HUES6 (cell line): Measurements from ENCODE around the gene PIM3.
A peak's percentile ranks its signal among the peaks of the same experiment; 100 is the strongest.

ENCODE experiments used
- H3K27ac ChIP-seq: 2 replicates; pipeline ENCODE4 v1.7.0; 2013; ENCODE audit warnings: low read depth, mild to moderate bottlenecking, low read length, inconsistent platforms
- H3K27me3 ChIP-seq: 2 replicates; pipeline ENCODE4 v1.6.1; 2013; ENCODE audit warnings: low read length; ENCODE audit not compliant: control insufficient read depth, insufficient read depth
- H3K36me3 ChIP-seq: 2 replicates; pipeline ENCODE4 v1.6.1; 2013; ENCODE audit warnings: low read length; ENCODE audit not compliant: control insufficient read depth, insufficient read depth
- H3K4me1 ChIP-seq: 2 replicates; pipeline ENCODE4 v1.6.1; 2013; ENCODE audit warnings: low read length; ENCODE audit not compliant: control insufficient read depth, insufficient read depth
- H3K4me3 ChIP-seq: 2 replicates; pipeline ENCODE4 v1.5.1; 2013; ENCODE audit warnings: low read depth, low read length
- H3K9ac ChIP-seq: one replicate; pipeline ENCODE4 v1.6.1; 2013; ENCODE audit warnings: mild to moderate bottlenecking, low read length
- H3K9me3 ChIP-seq: 2 replicates; pipeline ENCODE4 v1.6.1; 2013; ENCODE audit warnings: low read depth, low read length; ENCODE audit not compliant: control insufficient read depth, insufficient read depth

Gene PIM3

GRCh38 chr22:49928555-49929210 lies 31.9 kb upstream of the PIM3 start:
- no peak overlapping the region for H3K27ac ChIP-seq
- H3K4me1 ChIP-seq, result no peaks in the 10 kb centered on the region; the same call in 1 of the 2 replicates
- H3K36me3 ChIP-seq, result peaks cover 15% of the 10 kb centered on the region
- peaks cover 18% of the 10 kb centered on the region for H3K27me3 ChIP-seq
- peak overlapping the region; percentile 31; the same call in 1 of the 2 replicates for H3K4me3 ChIP-seq
- H3K9me3 ChIP-seq, result no peaks in the 10 kb centered on the region
- no peak overlapping the region for H3K9ac ChIP-seq

- Histone ChIP-seq H3K4me3 (peak overlapping the region; percentile 31; the same call in 1 of the 2 replicates), H3K4me1 (peaks cover 5% of the 10 kb centered on the region), H3K9ac (no peak overlapping the region), H3K36me3 (peaks cover 10% of the 10 kb centered on the region), H3K27me3 (peaks cover 18% of the 10 kb centered on the region), H3K27ac (no peak overlapping the region), H3K9me3 (no peaks in the 10 kb centered on the region)
Observed at GRCh38 chr22:49929211-49929979, 31.2 kb upstream of the PIM3 start.

GRCh38 chr22:49929994-49930575 lies 30.5 kb upstream of the PIM3 start:
- no peak overlapping the region for H3K9ac ChIP-seq
- no peak overlapping the region for H3K4me3 ChIP-seq
- H3K9me3 ChIP-seq, result no peaks in the 10 kb centered on the region

GRCh38 chr22:49930596-49931412 lies 29.8 kb upstream of the PIM3 start:
- Histone ChIP-seq H3K4me1 (peaks cover 9% of the 10 kb centered on the region), H3K36me3 (peaks cover 4% of the 10 kb centered on the region; the same call in 1 of the 2 replicates), H3K9ac (no peak overlapping the region), H3K27ac (no peak overlapping the region), H3K4me3 (no peak overlapping the region), H3K9me3 (no peaks in the 10 kb centered on the region), H3K27me3 (peaks cover 18% of the 10 kb centered on the region)

More at GRCh38 chr22:49929994-49930575, 30.5 kb upstream of the PIM3 start:
- H3K27me3 ChIP-seq, result peaks cover 18% of the 10 kb centered on the region
- peaks cover 9% of the 10 kb centered on the region for H3K4me1 ChIP-seq
- no peak overlapping the region for H3K27ac ChIP-seq
- peaks cover 10% of the 10 kb centered on the region for H3K36me3 ChIP-seq

- Histone ChIP-seq H3K27ac (no peak overlapping the region), H3K4me3 (no peak overlapping the region), H3K4me1 (peaks cover 27% of the 10 kb centered on the region), H3K36me3 (no peaks in the 10 kb centered on the region), H3K9me3 (no peaks in the 10 kb centered on the region), H3K9ac (no peak overlapping the region), H3K27me3 (peaks cover 18% of the 10 kb centered on the region)
Observed at GRCh38 chr22:49933236-49934159, 27.1 kb upstream of the PIM3 start.

GRCh38 chr22:49934160-49934890 lies 26.2 kb upstream of the PIM3 start:
- peak overlapping the region; percentile 34; the same call in 1 of the 2 replicates for H3K4me3 ChIP-seq
- no peak overlapping the region for H3K27ac ChIP-seq
- H3K9ac ChIP-seq, result no peak overlapping the region

GRCh38 chr22:49934891-49935557 lies 25.5 kb upstream of the PIM3 start:
- Histone ChIP-seq H3K27me3 (peaks cover 9% of the 10 kb centered on the region), H3K9ac (no peak overlapping the region), H3K4me1 (peaks cover 28% of the 10 kb centered on the region), H3K9me3 (no peaks in the 10 kb centered on the region), H3K4me3 (peak overlapping the region; percentile 34; the same call in 1 of the 2 replicates), H3K36me3 (no peaks in the 10 kb centered on the region), H3K27ac (no peak overlapping the region)

More at GRCh38 chr22:49934160-49934890, 26.2 kb upstream of the PIM3 start:
- peaks cover 13% of the 10 kb centered on the region for H3K27me3 ChIP-seq
- H3K9me3 ChIP-seq, result no peaks in the 10 kb centered on the region
- no peaks in the 10 kb centered on the region for H3K36me3 ChIP-seq
- peaks cover 28% of the 10 kb centered on the region for H3K4me1 ChIP-seq

GRCh38 chr22:49935561-49935960 lies 25.0 kb upstream of the PIM3 start:
- no peaks in the 10 kb centered on the region for H3K36me3 ChIP-seq
- H3K9me3 ChIP-seq, result no peaks in the 10 kb centered on the region
- no peak overlapping the region for H3K27ac ChIP-seq
- H3K4me1 ChIP-seq, result peaks cover 28% of the 10 kb centered on the region
- no peak overlapping the region for H3K9ac ChIP-seq
- H3K4me3 ChIP-seq, result no peak overlapping the region
- peaks cover 3% of the 10 kb centered on the region for H3K27me3 ChIP-seq
